Measurements from ENCODE around the gene SLC29A3. TPM values are rescaled to one million over a fixed set of nuclear protein-coding genes. Genes with fewer than 3 reads are reported as not detected.

The SLC29A3 gene
- total RNA-seq, 1 experiment from 2014 or later, result 3.8 TPM

DNA sequence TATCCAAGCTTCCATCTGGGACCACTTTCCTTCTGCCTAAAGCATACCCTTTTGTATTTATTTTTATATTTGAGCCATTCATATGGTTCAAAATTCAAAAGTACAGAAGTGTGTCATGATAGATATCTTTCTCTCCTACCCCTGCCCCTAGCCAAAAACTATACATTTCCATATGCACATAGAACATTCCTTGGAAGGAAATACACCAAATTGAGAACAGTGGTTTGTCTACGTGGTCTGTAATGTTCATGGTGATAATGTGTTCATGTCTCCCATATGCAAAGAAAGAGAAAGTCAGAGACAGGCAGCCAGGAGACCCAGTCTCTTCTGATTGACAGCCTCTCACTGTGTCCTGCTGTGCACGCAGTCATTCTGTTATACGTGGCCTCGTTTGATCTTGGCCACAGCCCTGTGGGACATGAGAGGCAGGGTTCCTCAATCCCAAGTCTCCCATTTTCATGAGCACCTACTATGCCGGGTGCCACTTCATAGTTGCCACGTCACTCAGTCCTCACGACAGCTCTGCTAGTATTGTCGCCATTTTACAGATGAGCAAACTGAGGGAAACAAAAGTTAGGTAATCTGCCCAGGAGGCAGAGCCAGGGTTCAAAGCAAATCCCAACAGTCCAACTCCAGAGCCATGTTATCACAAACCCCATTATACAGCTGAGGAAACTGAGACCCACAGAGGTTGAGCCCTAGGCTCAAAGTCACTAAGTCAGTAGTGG lies 69.7 kb downstream of the SLC29A3 start:
- no peak for DNase-seq (ENCODE audit: extremely low read depth, low read depth)

DNA sequence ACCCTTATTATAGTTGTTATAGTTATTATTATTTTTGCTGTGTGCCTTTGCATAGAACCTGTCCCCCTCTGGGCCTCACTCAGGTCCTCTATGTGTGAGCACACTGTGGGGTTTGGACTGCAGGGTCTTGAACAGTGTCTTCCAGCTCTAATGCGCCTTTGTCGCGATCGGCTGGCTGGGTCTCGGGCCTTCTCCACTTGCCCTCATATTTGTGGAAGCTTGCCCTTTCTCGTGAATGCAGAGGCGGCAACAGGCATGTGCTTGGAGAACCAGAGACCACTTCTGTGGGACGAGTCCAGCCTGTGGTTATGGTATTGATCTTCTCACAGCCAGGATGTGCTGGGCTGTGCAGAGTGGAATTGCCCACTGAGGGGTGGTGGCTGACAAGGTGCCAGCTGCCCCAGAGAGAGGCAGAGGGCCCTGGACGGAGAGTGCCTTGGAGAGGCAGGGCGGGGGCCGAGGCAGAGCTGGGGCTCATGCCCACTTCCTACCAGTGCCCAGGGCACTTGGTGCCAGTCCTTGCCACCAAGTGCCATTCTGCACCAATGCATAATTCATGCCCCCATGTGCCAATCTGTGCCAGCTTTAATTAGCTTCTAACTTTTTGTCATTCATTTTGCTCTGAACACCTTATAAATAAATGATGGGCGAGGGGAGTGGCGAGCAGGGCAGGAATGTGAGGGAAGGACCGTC lies 70.9 kb downstream of the SLC29A3 start:
- DNase-seq (ENCODE audit: extremely low read depth, low read depth), result no peak

DNA sequence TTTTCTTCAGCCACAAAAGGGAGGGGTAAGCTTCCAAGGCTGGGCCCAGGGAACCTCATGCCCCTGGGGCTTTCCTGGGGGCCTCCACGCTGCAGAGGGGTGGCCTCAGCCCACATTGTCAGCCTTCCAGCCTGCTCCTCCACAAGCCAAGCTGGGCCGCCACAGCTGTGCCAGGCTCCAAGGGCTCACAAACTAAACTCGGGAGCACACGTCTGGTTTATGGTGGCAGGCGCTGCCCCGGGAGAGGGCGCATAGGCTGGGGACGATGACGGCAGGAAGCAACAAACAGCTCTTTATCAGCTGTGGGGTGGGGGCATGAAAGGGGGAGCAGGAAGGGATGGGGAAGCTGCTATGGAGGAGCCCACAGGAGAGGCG lies 71.4 kb downstream of the SLC29A3 start:
- no peak for DNase-seq (ENCODE audit: extremely low read depth, low read depth)

DNA sequence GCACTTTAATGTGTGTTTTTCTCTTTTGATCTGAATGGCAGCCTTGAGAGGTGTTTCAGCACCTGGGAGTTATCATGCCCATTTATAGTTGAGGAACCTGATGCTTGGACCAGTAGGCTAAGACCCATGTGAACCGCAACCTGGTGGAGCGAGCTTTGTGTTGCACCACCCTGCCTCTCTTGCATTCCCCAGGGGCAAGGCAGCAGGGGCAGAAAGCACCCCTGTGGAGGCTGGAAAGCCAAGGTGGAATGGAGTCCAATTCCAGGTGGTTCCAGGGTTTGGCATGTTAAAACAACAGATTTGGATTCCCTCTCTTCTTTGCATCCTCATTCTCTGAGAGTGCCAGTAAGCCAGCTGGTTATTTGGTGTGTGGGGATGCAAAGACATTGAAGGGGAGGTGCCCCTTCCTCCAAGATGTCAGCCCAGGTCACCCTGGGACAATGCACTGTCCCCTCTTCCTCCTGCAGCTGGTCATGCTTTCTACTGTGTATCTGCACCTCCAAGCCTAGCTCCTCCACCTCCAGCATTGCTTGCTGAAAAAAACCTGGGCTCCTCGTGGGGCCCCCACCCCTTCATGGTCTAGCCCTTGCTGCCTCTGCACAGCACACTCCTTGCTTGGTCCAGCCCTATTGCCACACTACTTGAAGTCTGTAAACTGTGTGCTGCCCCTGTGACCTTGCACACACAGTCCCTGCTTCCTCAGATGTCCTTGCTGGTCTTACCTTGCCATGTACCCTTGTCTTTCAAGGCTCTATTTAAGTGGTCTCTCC lies 72.0 kb downstream of the SLC29A3 start:
- no peak for DNase-seq (ENCODE audit: extremely low read depth, low read depth)

DNA sequence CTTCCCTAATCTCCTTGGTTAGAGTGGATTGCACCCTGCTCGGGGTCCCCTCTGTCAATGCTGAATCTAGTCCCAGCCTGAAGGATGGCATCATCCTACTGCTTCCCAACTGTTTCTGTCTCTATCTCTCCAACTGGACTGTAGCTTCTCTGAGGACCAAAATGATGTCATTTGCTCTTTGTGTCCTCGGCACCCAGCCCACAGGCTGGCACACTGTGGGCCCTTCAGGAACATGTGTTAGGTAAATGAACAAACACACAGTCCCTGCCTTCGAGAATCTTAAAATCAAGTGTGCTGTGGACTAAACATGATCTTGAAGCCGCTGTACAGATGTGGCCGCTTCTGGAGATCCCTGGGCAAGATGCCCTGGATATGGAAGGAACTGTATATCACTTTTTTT lies 72.6 kb downstream of the SLC29A3 start:
- DNase-seq (ENCODE audit: extremely low read depth, low read depth), result no peak

DNA sequence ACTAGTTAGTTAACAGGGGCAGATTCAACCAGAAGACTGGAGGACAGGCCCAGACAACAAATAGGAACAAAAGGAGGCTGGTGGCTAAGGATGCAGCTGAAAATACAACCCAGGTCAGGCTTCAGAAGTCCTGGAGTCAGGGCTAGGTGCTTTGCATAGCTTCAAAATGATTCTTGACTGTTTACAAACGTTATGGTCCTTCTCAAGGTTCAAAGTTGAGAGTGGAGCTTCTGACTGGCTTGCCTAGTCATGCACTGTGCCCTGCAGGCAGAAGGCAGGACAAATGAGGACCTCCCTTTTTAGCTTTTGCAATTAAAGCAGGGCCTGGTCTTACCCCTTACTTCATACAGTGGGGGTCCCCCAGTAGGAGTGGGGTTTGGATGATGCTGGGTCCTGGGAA lies 73.2 kb downstream of the SLC29A3 start:
- no peak for DNase-seq (ENCODE audit: extremely low read depth, low read depth)

DNA sequence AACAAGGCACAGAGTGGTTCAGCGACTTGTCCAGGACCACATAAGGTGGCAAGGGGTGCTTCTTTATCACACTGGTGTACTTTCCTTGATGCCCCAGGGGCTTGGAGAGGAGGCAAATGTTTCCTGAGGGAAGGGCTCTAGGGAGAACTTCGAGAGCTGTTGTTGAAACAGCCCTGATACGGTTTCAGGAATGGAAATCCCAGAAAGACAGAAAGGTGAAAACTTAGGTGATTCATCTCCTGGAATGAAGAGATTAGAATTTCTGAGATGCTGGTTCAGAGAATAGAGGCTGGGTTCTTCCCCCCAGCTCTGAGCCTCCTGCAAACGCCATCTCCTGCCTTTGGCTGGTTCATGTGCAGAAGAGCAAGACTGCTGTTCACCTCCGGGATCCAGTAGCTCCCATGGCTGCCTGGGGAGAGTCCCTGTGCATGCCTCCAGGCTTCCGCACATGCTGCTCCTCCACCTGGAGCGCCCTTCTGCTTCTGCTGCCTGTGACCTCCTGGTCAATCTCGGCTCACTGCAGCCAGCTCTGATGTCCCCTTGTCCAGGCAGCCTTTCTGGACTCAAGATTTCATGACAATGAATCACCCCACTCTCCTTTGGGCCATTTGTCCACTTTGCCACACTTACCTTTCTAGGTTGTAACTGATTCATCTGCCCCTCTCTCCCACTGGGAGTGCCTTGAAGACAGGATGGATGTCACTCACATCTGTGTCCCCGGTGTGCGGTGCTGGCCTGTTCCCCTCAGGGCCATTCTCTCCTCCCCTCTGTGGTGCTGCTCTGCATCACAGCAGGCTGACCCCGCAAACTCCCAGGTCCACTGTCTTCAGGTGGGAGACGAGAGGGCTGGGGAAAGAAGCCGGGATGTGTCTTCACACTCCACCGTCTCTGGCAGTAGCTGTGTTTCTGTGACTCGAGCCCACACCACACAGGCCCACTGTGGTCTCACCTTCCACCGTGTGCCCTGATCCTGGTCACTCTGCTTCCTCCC lies 74.0 kb downstream of the SLC29A3 start:
- DNase-seq (ENCODE audit: extremely low read depth, low read depth), result no peak

DNA sequence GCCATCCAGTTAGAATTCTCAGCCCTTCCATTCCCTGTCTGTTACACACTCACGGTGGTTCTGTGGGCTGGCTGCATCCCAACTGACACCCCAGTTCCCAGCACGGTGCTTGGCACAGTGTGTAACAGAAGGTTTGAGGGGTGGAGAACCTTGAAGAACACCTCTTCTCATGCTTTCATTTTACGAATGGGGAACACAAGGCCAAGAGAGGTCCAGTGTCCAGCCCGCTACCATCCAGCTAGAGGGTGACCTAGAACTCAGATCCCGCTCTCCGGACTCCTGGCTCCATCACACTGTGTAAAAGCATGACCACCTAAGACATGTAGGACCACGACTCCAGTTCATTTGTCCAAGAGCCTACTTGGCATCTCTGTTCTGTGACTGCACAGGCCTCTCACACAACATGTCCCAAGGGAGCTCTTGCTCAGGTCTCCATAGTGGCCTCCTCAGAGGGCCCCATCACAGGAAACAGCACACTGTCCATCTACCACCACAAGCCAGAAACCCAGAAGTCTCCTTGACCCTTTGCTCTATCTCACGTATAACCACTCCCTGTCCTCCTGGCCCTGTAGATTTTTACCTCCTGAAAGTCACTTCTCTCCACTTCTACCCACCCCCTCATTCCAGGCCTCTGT lies 74.9 kb downstream of the SLC29A3 start:
- DNase-seq (ENCODE audit: extremely low read depth, low read depth), result no peak

DNA sequence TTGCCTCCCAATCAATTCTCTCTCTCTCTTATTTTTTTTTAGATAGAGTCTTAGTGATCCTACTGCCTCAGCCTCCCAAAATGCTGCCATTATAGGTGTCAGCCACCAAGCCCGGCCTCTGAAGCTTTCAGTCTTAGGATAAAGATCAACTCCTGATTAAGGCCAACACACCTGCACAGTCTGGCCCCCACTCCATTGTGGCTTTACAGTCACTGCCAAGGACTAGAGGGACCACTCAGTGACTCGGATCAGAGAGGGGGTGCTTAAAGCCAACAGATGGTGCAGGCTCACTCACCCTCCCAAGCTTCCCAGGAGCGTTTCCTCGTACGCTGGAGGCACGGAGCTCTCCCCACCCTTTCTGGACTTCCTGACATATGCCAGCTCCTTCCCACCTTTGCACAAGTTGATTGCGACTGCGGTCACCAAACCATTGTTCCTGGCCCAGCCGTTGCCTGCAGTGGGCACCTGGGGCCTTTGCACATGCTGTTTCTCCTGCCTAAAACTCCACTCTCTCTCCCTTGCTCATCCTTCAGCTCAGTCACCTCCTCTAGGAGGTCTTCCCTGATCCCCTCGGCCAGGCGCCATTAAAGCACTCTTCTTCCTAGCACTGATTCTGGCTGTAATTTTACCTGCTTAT lies 76.0 kb downstream of the SLC29A3 start:
- no peak for DNase-seq (ENCODE audit: extremely low read depth, low read depth)

DNA sequence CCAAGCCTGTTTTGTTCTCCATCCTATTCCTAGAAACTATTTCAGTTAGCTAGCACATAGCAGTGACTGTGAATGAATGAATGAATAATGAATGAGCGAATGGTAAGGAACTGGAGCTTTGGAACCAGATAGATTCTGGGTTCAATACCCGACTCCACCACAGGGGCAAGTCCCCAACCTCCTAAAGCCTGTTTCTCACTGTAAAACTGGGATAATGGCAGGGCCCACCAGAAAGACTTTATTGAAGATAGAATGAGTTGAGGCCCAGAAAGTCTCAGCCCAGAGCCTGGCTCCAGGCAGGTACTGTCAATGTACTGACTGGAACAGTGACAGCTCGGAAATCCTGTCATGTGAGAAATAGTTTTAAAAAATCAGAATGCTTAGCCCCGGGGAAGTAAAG lies 76.6 kb downstream of the SLC29A3 start:
- DNase-seq (ENCODE audit: extremely low read depth, low read depth), result no peak

DNA sequence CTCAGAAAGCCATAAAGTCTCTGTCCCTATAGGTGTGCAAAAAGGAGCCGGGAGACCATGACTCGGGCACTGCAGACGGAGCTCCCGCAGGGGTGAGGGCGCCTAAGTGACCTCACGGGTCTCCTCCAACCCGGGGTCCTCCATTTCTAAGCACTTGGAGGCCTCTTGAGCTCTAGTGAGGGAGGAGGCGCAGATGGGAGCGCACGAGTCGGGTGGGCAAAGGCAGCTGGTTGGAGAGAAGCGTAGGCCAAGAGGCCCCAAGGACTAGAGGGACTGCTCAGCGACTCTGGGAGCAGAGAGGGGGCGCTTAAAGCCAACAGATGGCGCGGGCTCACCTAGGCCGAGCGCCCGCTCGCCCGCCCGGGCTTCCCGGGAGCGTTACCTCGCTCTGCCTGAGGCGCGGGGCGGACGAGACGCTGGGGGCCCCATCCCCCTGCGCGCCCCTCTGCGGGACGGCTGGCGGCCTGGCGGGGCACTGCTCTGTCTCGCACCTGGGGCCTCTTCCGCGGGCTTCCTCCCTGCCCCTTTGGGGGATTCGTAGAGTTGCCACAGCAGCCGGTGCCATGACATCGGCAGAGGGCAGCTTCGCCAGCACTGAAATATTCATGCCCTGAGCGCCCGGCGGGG lies 77.1 kb downstream of the SLC29A3 start:
- DNase-seq (ENCODE audit: extremely low read depth, low read depth), result no peak

DNA sequence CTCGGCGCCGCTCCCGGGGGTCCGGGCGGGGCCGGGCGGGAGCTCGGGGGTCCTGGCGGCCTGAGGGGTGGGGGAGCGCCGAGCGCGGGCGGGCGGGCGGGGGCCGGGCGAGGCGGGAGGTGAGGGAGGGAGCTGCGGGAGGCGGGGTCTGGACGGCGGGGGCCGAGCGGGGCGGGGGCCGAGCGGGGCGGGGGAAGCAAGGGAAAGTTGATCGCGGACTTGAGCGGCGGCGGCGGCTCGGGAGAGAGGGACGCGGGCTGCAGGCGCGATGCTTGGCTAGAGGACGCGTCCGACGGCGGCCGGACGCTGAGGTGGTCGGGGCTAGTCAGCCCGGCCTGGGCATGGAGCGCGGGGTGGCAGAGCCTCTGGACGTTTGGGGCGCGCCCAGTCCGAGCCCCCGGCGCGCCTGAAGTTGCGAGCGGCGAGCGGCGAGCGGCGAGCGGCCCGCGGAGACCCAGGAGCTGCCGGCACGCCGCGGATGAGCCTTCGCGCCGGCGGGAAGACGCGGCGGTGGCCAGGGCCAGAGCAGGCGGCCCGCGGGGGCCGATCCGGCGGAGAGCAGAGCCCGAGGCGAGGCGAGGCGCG lies 77.7 kb downstream of the SLC29A3 start, which contains the start of gene CDH23:
Gene CDH23 (plus strand): TSS at position 210 of the 585 bp plus-strand sequence. CDS start 42,912 bp downstream, outside the sequence.
- no peak for DNase-seq (ENCODE audit: extremely low read depth, low read depth)

DNA sequence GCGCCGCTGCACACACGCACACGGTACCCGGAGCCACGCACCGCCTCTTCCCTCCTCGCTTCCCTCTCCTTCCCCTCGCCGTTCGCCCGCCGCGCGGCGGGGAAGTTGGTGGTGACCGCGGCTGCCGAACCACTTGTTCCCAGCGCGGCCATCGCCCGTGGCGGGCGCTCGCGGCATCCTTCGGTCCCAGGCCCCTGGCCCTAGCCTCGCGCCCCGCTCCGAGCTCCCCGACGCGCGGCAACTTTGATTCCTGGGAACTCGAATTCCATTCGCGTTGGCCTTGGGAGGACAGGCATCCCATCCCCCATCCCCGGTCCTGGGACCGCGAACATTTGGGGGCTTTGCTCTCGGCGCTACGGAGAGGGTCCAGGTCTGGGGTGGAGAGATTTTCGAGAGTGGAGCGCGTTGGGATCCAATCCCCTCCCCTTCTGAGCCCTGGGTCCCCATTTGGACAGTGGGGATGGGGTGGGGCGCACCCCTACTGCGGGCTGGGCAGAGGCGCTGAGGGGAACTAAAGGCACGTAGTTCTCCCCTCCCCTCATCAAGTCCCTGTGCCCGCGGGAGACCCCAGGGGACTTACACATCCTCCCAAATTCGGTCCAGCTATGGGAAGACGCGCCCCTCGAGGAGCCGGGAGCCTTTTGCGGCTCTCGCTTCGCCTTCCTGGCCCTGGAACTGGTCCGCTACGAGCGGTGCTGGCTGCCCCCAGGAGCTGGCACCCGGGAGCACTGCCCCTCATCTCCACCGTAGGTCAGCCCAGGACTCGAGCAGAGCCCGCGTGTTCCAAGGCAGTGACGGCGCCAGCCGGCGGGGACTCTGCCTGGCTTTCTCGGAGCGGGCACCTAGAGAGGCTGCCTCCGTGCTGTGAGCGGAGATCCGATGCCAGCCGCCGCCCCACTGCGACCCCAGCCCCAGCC lies 78.5 kb downstream of the SLC29A3 start:
- DNase-seq (ENCODE audit: extremely low read depth, low read depth), result no peak

DNA sequence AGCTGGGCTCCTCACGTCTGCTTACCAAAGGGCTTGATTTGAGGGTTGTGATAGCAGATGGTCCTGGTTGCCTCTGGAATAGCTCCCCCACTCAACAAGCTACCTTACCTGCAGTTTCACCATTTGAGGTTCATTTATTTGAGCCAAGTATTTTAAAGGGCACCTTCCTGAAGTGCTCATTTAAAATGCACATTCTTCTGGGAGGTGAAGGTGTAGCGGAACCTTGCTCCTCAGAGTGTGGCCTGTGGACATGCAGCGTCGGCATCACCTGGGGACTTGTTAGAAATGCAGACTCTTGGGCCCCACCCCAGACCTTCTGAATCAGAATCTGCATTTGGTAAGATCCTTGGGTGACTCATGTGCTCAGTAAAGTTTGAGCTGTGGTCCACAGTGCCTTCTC lies 79.9 kb downstream of the SLC29A3 start:
- no peak for DNase-seq (ENCODE audit: extremely low read depth, low read depth)

DNA sequence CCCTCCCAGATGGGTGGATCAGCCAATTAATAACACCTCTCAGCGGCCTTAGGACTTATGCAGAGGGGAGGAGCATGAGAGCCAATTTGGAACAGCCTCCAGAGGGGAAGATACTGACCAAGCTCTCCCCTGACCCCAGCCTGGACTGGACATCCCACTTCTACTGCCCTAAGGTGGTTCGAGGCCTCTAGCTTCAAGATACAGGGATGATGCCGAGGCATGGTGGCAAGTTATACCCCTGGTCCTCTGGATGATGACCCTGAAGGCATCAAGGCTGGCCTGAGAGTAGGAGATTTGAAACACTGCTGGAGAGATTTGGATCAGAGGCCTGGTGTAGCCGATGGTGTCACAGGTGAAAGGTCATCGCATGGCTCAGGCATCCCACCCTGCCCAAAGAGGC lies 80.9 kb downstream of the SLC29A3 start:
- no peak for DNase-seq (ENCODE audit: extremely low read depth, low read depth)

DNA sequence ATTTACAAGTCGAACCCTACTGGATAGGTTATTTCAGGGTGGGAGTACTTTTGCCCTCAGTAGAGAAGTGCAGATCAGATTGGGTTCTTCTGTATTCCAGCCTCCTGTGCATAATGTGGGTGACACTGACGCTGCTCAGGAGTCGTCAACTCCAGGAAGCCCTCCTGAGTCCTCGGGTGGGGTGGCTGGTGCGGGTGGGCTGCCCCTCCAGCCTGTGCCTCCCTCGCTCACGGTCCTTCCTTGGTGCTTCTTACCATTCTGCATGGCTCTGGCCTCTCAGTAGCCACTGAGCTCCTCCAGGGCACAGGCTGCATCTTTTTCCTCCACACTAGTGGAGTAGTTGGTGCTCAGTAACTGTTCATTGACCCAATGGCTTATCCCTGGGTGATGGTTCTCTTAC lies 82.0 kb downstream of the SLC29A3 start:
- no peak for DNase-seq (ENCODE audit: extremely low read depth, low read depth)

DNA sequence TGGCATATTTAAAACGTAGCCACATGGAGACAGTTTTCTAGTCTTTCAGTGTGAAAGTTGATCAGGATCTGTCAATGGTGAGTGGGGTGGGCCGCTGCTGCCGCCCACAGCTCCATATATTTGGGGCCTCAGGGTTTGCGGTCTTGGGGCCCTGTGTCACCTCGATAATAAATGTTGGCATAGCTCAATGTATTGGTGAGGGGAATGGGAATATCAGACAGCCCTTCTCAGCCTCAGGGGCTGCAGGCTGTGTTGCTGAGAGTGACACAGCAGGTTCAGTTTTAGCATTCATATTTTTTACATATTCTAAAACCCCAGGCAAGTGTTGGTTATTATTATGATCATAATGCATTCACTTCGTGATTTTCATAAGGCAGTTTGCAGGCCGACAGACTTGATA lies 82.9 kb downstream of the SLC29A3 start:
- DNase-seq (ENCODE audit: extremely low read depth, low read depth), result no peak
